IPS DF 4.7 (cell line): ENCODE results near the gene FMNL1.

ENCODE experiments used
- DNase-seq: peaks from one replicate; pipeline ENCODE4 v3.0.0-alpha.2; 2013; ENCODE audit warnings: low spot score; ENCODE audit errors: extremely low read depth

The FMNL1 gene

GRCh38 chr17:45277992-45278391 lies 56.3 kb downstream of the FMNL1 start:
- DNase-seq = no peak

GRCh38 chr17:45279898-45280297 lies 58.2 kb downstream of the FMNL1 start:
- no peak for DNase-seq

- no peak for DNase-seq
Observed at GRCh38 chr17:45282683-45283644, 61.3 kb downstream of the FMNL1 start.

GRCh38 chr17:45283711-45284110 lies 62.0 kb downstream of the FMNL1 start:
- no peak for DNase-seq

GRCh38 chr17:45284176-45285140 lies 62.8 kb downstream of the FMNL1 start:
- DNase-seq = no peak

GRCh38 chr17:45286286-45286685 lies 64.6 kb downstream of the FMNL1 start:
- no peak for DNase-seq

- DNase-seq = no peak
Observed at GRCh38 chr17:45287526-45288500, 66.1 kb downstream of the FMNL1 start.

- no peak for DNase-seq
Observed at GRCh38 chr17:45288825-45289224, 67.1 kb downstream of the FMNL1 start.

- no peak for DNase-seq
Observed at GRCh38 chr17:45289301-45290268, 67.9 kb downstream of the FMNL1 start.

GRCh38 chr17:45290269-45290765 lies 68.6 kb downstream of the FMNL1 start:
- DNase-seq = no peak

- DNase-seq = no peak
Observed at GRCh38 chr17:45291171-45291805, 69.6 kb downstream of the FMNL1 start.

GRCh38 chr17:45292696-45293412 lies 71.2 kb downstream of the FMNL1 start:
- DNase-seq = no peak

GRCh38 chr17:45293413-45294211 lies 71.9 kb downstream of the FMNL1 start:
- no peak for DNase-seq

- DNase-seq = no peak
Observed at GRCh38 chr17:45294506-45294905, 72.8 kb downstream of the FMNL1 start.

GRCh38 chr17:45296003-45296832 lies 74.5 kb downstream of the FMNL1 start:
- DNase-seq = no peak

GRCh38 chr17:45296833-45297124 lies 75.1 kb downstream of the FMNL1 start:
- no peak for DNase-seq
